H7 (cell line): ENCODE measurements around the gene EFR3B. TPM values are rescaled to one million over a fixed set of nuclear protein-coding genes. Genes with fewer than 3 reads are reported as not detected.

Experiments used
- DNase-seq: peaks from one replicate; pipeline ENCODE4 v3.0.0; 2012
- H3K27me3 ChIP-seq: 2 replicates; pipeline ENCODE4 v1.6.0; 2011; ENCODE audit warnings: mild to moderate bottlenecking, low read length; ENCODE audit not compliant: control insufficient read depth, insufficient read depth
- H3K36me3 ChIP-seq: replicated peaks from 2 replicates; pipeline ENCODE4 v1.5.1; 2011; ENCODE audit warnings: low read length; ENCODE audit not compliant: control insufficient read depth, insufficient read depth
- H3K4me3 ChIP-seq: 2 replicates; pipeline ENCODE4 v1.5.1; 2011; ENCODE audit warnings: low read depth, mild to moderate bottlenecking, control low read depth, low read length, moderate library complexity; ENCODE audit not compliant: insufficient read depth
- total RNA-seq: library from RNA; depleted of rRNA; stranded (reverse); fragments of >200 nt; shearing (Covaris generic); gene quantifications from 2 replicates; pipeline ENCODE4 v1.2.3, GENCODE V29; 2014; rRNA removed

The EFR3B gene
- total RNA-seq, 1 experiment from 2014 or later: 3.3 TPM

DNA sequence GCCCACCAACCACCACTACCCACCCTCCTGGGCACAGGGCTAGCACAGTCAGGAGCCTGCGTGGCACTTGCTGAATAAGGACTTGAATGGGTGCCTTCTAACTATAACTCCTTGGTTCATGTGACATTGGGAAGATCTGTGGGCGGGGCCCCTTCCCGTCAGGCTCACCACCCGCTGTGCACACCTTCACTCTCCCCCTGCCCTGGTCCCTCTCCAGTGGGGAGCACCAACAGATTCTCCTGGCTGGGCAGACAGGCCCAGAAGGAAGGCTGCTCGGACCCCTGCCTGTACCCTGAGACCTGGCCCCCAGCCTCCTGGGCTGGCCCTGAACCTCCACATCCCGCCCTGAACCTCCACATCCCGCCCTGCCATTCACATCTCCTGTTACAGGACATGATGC, 159.9 kb downstream of the EFR3B start:
- Histone ChIP-seq H3K36me3 (no peaks in the 10 kb centered on the region), H3K4me3 (no peak overlapping the region), H3K27me3 (no peaks in the 10 kb centered on the region)
- peak; percentile 49 for DNase-seq

DNA sequence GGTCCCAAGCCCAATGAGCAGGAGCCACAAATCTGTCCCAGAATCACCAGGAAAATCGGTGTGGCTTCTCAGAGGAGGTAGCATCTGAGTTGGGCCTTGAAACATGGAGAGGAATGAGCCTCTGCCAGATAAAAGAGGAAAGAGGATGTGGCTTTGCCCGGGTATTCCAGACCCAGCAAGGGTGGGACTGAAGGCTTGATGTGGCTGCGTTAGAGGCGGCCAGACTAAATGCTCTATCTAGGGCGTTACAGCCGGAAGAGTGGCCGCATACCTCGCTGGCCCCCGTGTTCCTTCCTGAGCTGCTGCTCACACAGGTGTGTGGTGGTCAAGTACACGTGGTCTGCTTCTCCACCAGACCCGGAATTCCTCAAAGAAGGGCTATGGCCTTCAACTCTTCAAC, 160.4 kb downstream of the EFR3B start:
- Histone ChIP-seq H3K27me3 (no peaks in the 10 kb centered on the region), H3K36me3 (no peaks in the 10 kb centered on the region), H3K4me3 (no peak overlapping the region)
- DNase-seq: no peak

DNA sequence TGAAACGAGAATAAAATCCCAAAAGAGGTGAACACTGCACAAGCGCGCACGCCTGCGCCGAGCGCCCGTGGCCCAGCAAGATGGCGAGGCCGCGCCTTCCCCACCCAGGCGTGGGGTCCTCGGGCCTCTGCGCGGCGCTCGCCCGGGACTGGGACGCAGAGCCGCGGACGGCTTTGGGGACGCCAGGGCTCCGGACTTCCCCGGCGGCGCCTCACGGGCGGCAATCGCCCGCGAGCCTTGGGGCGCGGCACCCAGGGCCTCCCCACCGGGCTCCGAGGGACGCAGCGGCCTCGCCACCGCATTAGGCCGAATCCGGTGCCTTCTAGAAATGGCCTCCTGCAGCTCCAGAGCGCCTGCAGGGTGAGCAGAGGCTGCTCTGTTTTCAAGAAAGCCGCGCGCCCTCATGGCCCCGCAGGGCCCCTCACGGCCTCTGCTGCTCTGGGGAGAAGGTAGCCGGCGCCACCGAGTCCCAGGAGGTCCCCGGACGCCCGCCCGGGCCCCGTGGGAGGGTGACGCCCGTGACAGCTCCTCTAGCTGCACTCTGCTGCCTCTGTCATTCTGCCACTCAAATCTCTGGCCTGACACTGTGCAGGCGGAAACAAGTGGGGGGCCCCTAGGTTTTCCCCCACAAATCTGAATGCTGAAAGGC, 162.4 kb downstream of the EFR3B start:
- DNase-seq: peak; percentile 67
- no peak overlapping the region; the same call in 1 of the 2 replicates for H3K4me3 ChIP-seq

DNA sequence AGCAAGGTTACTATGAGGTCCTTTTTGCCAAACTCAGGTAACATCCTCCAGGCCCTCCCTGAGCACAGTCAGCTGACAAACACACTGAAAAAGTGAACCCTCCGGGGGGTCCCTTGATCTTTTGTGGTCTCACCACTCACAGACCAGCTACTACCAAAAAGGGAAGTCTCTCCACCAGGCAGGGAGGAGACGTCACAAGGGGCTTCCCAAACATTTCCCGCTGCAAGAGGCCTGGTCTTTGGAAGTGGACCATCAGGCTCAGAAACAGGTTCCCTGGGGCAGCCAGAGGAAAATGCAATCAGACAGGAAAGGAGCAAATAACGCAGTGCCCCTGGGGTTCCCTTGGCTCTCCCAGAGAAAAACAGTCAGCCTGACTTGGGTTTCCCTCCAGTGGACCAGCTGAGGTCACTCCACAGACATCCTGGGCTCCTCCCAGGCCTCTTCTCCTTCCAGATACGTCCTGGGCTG, 165.2 kb downstream of the EFR3B start:
- Histone ChIP-seq H3K4me3 (no peak overlapping the region), H3K27me3 (no peaks in the 10 kb centered on the region), H3K36me3 (no peaks in the 10 kb centered on the region)
- DNase-seq: peak; percentile 79

More for the DNA sequence above, 162.4 kb downstream of the EFR3B start:
- H3K27me3 ChIP-seq: no peaks in the 10 kb centered on the region
- H3K36me3 ChIP-seq: no peaks in the 10 kb centered on the region

Other genes starting within 250 kb of the EFR3B start
- 23.4 and 31.4 TPM in 2 replicates for gene PTRHD1, start 248.7 kb upstream of the EFR3B start, total RNA-seq
- gene CENPO, start 248.7 kb upstream of the EFR3B start, total RNA-seq: 29.0 and 36.6 TPM in 2 replicates
- gene ADCY3, start 121.8 kb upstream of the EFR3B start, total RNA-seq: 13.1 and 15.9 TPM in 2 replicates
- gene DNAJC27, start 70.1 kb upstream of the EFR3B start, total RNA-seq: 2.7 and 4.2 TPM in 2 replicates
- gene POMC, start 126.5 kb downstream of the EFR3B start, total RNA-seq: 4.4 and 6.4 TPM in 2 replicates